ENCODE data around the gene PSAP.

DNA sequence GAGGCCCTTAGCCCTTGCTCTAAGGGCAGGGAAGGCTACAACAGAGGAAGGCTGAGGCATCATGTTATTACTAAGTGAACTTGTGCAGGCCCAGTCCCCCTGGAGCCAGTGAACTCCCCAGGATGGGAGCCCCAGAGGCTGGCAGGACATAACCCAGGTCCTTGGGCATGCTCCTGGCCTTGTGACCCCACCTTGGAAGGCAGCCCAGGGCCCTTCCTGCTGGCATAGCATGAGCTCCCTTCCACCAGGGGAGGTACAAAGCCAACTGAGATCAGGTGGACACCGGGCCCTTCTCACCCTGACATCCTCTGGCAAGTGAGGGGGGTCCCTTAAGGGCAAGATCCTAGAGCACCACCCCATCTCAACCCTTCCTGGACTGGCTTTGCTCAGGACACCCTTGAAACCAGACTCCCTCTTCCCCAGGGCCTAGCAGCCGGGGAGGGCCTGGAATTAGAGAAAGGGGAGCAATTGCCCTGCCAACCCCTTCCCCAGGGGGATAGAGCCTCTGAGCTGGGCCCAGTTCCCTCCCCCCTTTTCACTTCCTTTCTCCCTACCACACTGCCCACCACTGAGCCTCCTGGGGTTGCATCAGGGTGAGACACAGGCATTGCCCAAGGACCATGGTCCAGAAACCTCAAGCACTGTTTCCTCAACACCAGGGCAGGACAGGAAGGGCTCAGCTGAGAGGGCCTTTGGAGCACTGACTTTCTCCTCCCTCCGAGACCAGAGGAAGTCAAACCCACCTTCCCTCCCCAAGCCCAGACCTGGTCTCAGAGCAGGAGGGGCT, 75.9 kb downstream of the PSAP start:
- TF ChIP-seq, protein P1, sequence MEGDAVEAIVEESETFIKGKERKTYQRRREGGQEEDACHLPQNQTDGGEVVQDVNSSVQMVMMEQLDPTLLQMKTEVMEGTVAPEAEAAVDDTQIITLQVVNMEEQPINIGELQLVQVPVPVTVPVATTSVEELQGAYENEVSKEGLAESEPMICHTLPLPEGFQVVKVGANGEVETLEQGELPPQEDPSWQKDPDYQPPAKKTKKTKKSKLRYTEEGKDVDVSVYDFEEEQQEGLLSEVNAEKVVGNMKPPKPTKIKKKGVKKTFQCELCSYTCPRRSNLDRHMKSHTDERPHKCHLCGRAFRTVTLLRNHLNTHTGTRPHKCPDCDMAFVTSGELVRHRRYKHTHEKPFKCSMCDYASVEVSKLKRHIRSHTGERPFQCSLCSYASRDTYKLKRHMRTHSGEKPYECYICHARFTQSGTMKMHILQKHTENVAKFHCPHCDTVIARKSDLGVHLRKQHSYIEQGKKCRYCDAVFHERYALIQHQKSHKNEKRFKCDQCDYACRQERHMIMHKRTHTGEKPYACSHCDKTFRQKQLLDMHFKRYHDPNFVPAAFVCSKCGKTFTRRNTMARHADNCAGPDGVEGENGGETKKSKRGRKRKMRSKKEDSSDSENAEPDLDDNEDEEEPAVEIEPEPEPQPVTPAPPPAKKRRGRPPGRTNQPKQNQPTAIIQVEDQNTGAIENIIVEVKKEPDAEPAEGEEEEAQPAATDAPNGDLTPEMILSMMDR (IDR thresholded peaks at IDR 0.05; ENCODE audit: insufficient read depth, low read length, poor library complexity, severe bottlenecking): no peak
- no peak for TF ChIP-seq EZH2phosphoT487 (conservative IDR thresholded peaks at IDR 0.05; ENCODE audit: low read length)

Data from SU-DHL-6 (cell line).